Mucosa of gallbladder (tissue), 1 donor: ENCODE data around the gene NKAIN2. TPM values are rescaled to one million over a fixed set of nuclear protein-coding genes. Genes with fewer than 3 reads are reported as not detected.
"Not testable (repeated sequence)": the region's sequence is repeated elsewhere in the genome, so short reads cannot be mapped to it uniquely, and the experiment has no call there.

Experiments
- DNase-seq: peaks from one replicate; pipeline ENCODE4 v3.0.0-alpha.2; 2020; ENCODE audit warnings: low spot score
- total RNA-seq: library from RNA; stranded (reverse); gene quantifications from one replicate; pipeline ENCODE4 v1.2.1, GENCODE V29; 2021
- donor health status: DM: no; HTN: no; CAD: no.

The NKAIN2 gene
- total RNA-seq, 1 donor from 2014 or later, result 0.29 TPM

DNA sequence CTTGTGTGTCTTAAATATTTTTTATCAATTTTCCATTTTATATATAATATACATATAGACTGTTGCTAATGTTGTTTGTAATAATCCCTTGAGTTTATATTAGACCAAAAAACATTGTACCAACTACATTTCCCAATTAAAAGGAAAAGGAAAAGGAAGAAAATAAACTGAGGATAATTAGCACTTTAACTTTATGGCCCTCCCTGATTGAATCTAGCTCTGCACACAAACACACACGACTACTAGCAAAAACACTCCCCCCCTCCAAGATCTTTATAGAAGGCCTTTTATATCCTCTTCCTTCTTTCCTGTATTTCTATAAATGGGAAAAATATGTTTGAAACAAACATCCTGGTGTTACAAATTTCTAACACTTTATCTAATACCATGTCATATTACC is 276.8 kb downstream of the NKAIN2 start:
- no peak for DNase-seq

DNA sequence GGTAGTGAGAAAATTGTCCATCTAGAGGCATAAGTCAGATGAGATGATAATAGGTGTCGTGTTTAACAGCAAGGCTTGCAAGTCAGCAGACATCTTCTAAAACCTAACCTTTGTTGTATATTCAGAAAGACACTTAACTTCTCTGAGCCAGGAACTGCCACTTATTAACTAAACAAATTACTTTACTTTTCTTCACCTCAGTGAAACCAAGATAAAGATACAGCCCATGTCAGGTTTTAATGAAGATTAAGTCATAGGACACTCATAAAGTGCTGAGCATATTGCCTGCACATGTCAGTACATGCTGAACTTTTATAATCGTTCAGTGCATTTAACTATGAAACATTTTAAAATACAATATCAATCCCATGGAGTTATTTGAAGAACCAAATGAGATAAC is 286.8 kb downstream of the NKAIN2 start:
- DNase-seq, result no peak

DNA sequence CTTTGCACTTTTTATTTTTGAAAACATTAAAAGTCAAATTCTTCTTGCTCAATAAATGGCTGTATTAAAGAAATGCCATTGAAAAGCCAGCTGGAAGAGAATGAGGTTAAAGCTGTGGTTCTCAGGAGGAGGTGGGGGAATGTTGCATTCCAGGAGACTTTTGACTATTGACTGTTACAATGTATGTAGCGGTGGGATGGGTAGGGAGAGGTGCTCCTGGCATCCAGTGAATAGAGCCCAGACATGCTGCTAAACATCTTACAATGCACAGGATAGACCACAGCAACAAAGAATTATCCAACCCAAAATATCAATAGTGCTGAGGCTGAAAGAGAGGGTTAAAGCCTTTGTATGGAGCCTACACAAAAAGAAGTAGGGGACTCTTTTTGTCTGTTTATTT is 295.9 kb downstream of the NKAIN2 start:
- DNase-seq, result no peak

DNA sequence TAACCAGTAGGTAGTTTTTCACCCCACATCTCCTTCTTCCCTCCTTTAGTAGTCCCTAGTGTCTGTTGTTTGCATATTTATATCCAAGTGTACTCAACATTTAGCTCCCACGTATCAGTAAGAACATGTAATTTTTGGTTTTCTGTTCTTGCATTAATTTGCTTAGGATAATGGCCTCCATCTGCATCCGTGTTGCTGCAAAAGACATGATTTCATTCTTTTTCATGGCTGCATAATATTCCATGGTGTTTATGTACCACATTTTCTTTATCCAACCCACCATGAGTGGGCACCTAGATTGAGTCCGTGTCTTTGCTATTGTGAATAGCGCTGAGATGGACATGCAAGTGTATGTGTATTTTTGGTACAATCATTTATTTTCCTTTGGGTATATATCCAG is 306.8 kb downstream of the NKAIN2 start:
- no peak for DNase-seq

DNA sequence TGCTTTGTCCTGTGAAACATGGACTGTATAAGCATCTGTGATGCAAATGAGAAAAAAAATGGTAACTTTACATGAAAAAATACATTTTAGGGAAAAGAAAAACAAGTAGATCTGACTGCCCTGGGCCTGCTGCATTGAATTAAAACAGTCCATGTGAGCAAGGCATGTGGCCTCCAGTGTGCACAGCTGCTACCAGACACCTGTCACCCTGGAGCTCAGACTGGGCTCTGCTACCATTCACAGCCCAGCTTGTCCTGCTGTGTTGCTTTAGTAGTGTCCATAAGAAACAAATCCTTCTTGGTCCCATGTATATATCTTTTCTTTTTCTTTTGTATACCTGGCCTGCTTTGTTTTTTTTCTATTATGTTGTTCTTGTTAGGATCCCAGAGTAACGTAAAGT is 315.9 kb downstream of the NKAIN2 start:
- DNase-seq, result no peak

DNA sequence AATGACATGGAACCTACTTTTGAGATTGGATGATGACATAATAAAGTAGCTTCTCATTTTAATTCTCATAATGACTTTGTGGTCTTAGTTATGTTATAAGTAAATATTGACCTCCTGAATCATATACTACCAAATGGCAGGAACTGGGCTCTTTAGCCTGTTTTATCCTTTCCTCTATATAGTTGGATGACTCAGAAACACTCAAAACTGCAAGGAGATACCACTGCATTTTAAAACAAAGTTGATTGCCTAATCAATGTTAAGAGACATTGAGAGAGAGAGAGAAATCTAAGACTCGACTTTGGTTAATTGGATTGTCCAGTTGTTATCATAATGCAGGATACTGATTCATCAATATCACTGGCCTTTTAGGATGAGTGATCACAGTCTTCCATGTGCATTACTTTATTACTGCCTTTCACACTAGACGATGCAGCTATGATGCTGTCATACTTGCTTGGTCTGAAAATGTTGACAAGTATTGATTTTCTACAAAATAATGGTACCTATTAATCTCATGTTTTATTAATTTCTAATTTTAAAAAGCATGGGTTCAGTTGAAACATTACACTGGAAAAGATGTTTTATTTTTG is 320.0 kb downstream of the NKAIN2 start:
- no peak for DNase-seq

DNA sequence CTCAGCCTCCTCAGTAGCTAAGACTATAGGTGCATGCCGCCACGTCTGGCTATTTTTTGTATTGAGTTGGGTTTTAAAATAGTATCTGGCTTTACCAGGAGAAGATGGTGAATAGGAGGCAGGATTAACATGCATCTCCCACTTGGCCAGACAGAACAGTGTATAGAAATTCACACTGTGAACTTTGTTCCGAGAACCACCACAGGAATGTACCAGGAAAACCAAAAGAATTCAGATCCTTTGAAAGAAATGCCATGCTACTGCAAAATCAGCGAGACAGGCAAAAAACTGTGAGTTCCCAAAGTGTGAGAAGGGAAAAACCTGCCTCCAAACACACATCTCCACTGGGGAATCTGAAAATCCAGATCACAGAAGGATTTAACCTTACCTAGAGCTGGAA is 327.6 kb downstream of the NKAIN2 start:
- DNase-seq, result no peak

DNA sequence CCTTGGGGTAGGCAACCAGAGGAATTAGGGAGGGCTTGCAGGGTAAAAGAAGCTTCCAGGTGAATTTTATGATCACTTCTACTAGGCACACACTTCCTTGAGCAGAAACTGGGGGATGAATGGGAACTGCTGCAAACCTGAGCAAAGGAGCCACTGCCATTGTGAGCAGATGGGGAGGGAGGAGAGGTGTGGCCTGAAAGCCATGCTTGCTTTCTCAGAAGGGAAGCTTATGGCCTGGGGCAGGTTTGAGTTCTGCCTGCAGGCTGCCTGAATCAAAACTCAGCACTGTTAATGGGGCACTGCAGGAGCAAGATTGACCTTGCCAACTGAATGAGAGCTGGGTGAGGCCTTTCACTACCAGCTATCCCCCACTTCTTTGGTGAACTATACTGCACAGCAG is 328.1 kb downstream of the NKAIN2 start:
- DNase-seq, result no peak

DNA sequence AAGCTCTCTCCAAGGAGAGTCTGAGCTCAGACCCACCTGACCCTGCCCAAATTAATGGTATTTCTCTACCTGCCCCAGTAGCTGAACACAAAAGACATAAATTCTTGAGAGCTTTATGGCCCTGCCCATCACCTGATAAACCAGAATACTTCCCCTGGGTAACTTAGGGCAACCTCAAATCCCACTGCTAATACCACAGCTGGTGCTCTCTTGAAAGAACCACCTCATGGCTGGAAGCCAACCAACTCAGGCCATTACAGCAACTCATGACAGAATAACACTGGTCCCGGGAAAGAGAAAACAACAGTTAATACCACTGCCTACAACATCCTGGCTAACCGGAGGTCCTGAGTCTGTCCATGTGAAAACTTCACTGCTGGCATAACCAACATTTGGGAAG is 328.6 kb downstream of the NKAIN2 start:
- DNase-seq, result no peak

DNA sequence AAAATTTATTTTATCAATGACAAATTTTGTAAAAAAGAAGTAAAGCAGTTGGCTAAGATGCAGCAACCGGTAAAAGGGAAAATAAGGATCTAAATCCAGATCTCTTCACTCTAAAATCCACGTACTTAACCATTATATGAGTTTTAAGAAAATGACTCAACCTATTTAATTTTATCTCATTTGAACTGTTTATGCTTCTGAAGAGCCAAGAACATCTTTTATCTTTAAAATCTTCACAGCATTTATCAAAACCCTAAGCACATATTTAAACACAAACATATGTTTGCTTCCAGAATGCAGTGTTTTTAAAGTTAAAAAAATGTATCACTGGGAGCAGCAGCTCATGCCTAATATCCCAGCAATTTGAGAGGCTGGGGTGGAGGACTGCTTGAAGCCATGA is 339.2 kb downstream of the NKAIN2 start:
- no peak for DNase-seq

DNA sequence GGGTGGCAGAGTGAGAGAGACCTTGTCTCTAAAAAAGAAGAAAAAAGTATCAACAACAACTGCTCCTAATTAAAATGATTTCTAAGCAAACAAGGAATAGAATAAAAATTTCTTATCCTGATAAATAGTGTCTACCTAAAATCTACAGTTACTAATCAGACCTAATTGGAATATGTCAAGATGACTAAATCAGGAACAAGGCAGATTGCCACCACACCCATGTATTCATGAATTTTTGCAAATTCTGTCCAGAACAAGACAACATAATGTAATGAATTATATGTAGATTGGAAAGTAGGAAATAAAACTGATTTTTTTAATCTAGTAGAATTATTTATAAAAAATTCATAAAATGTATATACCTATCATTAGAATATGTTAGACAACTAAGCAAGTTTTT is 339.8 kb downstream of the NKAIN2 start:
- DNase-seq, result no peak

DNA sequence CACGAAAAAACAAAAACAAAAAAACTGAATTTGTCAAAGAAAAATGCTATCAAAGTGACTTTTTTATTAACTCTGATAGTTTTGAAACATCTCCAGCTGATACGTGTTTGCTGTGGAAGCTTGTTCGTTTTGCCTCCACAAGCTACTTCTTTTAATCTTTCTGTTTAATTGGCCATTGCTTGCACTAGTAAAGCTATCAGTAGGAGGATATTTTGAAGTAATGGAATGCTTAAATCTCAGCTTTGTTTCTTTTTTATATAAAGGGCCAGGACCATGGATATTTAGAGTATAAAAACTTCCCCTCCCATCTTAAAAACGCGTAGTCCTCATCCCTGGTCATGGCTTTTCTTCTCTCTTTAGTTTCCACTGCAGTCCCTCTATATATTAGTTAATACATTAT is 344.0 kb downstream of the NKAIN2 start:
- DNase-seq, result no peak

DNA sequence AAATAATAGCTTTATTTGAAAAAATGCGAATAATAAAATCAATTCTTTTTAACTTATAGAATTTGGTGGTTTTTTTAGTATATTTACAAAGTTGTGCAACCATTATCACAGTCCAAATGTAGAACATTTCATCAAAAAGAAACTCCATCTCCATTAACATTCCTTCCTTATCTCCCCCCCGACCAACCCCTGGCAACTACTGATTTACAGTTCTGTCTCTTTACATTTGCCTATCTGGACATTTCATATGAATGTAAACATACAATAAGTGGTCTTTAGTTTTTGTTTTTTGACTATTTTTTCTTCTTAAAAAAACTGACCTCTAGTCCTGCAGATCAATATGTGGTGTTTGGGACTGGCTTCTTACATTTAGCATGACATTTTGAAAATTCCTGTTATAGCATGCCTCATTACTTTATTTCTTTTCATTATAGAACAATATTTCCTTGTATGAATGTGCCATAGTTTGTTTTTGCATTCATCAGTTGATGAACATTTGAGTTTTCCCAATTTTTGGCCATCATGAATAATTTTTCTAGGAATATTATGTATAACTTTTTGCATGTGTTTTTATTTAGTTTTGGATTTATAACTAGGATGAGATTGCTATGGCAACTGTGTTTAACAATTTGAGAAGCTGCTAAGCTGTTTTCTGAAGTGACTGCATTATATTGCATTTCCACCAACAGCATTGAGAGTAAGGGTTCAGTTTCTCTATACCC is 344.7 kb downstream of the NKAIN2 start:
- no peak for DNase-seq

DNA sequence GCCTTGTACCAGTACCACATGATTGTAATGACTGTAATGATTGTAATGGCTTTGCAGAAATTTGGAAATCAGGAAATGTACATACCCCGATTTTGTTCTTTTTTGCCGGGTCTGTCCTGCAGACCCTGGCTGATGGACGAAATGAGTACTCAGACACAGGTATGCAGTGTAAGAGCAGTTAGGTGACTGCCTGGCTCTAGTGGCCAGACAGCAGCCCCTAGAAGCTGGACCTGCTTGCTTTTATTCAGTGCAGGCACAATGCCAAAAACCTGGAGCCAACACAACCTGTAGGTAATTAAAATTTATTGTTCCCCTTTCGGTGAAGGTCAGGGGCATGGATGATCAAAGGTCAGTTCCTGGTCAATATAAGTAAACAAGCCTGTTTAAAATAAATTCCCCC is 346.0 kb downstream of the NKAIN2 start:
- no peak for DNase-seq

DNA sequence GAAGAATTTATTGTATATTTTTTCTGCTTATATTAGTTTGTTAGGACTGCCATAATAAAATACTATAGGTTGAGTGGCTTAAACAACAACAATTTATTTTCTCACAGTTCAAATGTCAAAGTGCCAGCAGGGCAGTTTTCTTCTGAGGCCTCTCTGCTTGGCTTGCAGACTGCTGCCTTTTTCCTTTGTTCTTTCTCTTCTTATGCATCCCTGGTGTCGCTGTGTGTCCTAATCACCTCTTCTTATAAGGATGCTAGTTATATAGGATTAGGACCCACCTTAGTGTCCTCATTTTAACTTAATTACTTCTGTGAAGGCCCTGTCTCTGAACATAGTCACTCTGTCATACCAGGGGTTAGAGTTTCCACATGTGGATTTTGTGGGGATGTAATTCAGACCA is 354.4 kb downstream of the NKAIN2 start:
- no peak for DNase-seq

DNA sequence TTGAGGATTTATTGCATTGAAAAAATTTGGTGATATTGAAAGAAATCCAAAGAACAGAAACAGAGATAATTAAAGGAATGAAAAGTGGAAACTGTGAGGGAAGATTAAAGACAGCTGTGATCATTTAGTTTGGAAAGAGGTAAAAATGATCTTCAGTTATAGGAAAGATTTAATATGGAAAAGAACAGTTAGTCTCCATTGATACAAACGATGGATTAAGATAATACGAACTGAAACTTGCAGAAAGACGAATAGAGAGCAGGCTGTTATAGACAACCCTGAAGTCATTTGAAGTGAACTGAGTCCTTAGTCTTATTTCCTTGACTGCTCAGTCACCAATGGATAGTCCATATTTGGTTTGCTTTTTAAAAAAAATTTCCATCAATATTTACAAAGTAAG is 360.0 kb downstream of the NKAIN2 start:
- no peak for DNase-seq

DNA sequence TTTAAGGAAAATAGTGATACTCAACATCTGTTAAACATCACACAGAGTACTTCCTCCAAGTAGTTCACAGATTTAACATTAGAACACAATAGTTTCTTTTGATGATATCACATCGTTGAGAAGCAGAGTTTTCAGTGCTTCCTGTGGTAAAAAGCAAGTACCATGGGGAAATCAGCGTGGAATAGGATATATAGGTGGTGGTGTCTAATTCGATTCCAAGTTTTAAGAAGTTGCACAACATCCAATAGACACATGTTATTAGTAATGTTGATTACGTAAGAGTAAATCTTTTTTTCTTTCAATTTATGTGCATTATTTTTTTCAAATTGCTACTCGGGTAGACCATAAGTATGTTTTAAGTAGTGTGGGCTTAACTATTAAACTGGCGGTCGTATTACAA is 360.7 kb downstream of the NKAIN2 start:
- no peak for DNase-seq

DNA sequence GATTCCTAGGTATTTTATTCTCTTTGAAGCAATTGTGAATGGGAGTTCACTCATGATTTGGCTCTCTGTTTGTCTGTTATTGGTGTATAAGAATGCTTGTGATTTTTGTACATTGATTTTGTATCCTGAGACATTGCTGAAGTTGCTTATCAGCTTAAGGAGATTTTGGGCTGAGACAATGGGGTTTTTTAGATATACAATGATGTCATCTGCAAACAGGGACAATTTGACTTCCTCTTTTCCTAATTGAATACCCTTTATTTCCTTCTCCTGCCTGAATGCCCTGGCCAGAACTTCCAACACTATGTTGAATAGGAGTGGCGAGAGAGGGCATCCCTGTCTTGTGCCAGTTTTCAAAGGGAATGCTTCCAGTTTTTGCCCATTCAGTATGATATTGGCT is 363.6 kb downstream of the NKAIN2 start:
- DNase-seq, result not testable (repeated sequence)

DNA sequence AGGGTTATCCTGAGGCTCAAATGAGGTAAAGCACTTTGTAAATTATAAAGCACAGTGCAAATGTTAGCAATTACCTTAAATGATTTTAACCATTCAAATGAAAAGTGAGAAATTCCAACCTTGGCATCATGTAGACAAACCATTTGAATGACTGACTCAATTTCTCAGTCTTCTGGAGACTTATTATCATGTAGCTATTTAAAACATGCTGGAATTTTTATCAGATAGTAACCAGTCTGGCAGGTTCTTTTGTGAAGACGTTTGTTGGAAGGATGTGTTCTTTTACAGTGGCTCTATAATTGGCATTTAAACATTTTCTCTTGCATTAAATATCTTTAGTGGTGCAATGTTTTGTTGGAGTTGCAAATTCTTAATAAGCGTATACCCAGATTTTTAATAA is 386.6 kb downstream of the NKAIN2 start:
- DNase-seq, result no peak

DNA sequence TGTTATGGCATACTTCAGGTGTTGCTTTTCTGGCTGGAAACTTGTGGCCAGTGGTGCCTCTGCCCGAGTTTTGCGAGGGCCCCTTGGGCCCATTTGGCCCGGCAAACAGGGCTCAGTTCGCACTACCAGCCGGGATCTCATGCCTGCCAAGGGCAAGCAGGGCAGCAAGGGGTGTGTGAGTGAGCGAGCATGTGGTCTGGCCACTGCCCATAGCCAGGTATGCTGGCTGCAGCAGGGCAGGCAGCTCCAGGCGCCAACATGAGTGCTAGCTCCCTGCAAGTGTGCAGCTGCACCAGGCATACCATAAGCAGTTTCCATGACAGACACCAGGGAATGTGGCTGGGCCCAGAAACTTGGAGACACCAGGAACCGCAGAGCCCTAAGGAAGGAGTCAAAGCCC is 389.5 kb downstream of the NKAIN2 start:
- no peak for DNase-seq

DNA sequence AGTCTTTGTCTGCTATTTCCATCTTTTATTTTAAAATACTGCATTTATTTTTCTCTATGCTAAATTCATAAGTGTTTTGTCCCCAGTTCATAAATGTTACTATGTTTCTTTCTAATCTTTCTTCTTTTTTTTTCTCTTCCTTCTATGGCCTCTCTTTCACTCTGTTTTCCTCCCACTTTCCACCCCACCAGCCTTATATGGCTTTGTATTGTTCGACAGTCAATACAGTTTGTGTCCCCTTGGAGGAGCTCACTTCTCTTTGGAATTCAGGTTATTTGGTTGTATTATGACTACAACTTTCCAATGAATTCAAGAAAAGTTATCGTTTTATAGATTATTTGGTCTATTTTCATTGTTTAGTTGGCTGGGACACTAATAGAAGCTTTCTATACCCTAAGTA is 393.5 kb downstream of the NKAIN2 start:
- no peak for DNase-seq

DNA sequence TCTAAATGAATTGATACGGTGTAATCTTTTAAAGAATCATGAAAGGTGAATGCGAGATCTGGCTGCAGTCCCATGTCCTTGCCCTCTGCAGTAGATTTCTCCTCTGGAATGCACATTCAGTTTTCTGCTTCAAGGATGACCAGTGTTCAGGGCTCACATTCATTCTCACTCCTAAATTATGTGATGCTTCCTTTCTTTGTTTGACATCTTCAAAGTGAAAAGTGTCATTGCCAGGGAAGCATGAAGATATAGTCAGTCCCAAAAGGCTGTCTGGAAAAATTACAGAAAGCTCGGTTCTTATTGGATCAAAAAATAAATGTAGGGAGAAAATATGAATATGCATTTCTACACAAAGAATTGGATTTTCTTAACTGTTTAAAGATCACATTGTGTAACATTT is 395.6 kb downstream of the NKAIN2 start:
- DNase-seq, result no peak

DNA sequence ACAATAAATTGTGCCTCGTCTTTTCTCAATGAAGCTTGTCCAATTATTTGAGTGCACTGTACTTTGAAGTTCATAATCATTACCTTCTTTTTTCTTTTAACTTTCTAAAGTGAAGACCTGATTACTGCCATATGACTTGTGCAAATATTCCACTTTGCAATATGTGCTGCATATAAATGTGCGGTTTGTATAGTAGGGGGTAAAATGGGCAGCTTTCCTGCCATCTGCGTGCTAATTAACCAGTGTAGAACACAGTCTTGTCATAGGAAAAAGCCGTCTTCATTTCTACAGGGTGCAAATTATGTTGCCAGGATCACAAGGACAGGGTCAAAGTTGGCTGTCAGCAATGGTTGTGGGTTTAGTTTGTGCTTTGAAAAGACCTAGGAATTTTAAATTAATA is 397.0 kb downstream of the NKAIN2 start:
- no peak for DNase-seq
